Hematopoietic multipotent progenitor cell treated with erythropoietin and hydrocortisone succinate and interleukin-3 and kit ligand, for 8 days (in vitro differentiated cells): ENCODE data around the gene DPP4.
"Not testable (repeated sequence)": the region's sequence is repeated elsewhere in the genome, so short reads cannot be mapped to it uniquely, and the experiment has no call there.

ENCODE experiments used
- DNase-seq: peaks from one replicate; pipeline ENCODE4 v3.0.0-alpha.2; 2015

DPP4 gene

DNA sequence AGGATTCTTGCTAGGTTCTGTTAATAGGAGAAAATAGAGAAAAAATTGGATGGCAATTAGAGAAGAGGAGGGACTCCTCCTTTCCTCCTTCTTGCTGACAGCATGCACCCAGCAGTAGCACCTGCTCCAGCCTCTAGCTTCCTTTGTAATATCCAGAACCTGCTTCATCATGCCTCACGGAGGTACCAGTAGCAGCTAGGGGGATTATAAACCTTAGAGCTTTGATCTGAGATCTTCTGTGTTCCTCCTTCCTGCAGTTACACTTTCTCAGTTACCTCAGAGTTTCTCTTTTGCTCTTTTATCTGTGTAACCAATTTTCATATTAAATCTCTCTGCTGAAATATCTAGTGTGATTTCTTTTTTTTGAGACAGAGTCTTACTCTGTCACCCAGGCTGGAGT lies 16.6 kb downstream of the DPP4 start:
- no peak for DNase-seq

GRCh38 chr2:162056796-162057399 lies 17.1 kb downstream of the DPP4 start:
- no peak for DNase-seq

GRCh38 chr2:162053808-162054155 lies 20.2 kb downstream of the DPP4 start:
- no peak for DNase-seq

DNA sequence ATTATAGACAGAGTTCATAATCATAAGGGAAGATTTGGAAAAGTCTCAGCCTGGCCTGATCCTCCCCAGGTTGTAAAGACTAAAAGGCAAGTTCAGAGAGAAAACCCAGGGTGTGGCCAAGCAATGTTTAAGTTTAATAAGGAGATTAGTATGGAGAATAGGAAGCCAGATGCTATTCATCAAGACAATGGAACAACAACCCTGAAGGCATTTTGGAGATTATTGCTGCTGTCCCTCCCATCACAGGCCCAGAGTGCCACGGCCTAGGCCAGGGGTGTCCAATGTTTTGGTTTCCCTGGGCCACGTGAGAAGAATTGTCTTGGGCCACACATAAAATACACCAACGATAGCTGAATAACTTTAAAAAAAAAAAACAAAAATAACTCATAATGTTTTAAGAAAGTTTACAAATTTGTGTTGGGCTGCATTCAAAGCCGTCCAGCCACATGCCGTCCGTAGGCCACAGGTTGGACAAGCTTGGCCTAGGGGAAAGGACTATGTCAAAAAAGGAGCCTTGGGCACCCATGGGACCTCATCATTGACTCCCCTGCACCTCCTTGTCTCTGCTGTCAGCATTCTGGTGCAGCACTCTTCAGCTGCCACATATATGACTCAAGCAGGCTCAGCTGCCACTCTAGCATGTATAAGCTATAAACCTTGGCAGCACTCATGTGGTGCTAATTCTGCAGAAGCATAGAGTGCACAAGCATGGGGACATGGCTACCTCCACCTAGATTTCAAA lies 20.8 kb downstream of the DPP4 start:
- DNase-seq, result no peak

DNA sequence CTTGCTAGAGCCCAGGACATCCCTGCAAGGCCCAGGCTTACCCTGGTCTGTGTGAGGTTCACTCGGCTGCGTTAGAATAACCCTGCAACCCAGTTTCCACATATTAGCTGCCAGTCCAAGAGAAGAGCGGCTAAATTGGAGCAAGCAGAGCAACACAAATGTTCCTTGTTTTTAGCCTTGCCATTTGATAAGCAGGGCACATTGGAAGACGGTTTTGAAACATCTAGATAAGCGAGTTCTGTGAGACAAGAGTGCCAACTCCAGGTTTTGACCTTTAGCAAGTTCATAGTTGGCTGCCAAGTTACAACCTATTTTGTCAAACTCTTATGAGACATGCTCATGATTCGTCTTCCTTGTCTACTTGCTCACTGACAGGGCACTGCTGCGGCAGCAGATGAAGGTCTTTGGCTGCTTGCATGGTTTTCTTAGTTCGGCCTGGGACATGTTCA lies 23.5 kb downstream of the DPP4 start:
- no peak for DNase-seq

GRCh38 chr2:162049089-162049488 lies 24.9 kb downstream of the DPP4 start:
- not testable (repeated sequence) for DNase-seq

- DNase-seq, result no peak
These were observed 29.4 kb downstream of the DPP4 start for GRCh38 chr2:162044586-162044985.

DNA sequence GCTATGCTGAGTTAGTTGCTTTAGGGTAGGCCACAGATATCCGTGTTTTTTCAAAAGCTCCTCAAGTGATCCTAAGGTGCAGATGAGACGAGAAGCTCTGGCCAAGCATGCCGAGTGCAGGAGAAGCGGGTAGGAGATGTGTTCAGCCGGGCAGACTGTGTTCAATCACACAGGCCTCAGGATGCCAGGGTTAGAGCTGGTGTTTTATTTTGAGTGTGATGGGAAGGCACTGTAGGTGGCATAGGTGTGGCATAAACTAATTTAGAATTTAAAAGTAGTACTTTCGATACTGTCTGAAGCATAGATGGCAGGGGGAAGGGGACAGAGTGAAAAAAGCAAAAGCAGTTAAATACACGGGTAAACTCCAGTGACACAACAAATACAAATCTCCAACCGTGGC lies 30.9 kb downstream of the DPP4 start:
- DNase-seq, result no peak

DNA sequence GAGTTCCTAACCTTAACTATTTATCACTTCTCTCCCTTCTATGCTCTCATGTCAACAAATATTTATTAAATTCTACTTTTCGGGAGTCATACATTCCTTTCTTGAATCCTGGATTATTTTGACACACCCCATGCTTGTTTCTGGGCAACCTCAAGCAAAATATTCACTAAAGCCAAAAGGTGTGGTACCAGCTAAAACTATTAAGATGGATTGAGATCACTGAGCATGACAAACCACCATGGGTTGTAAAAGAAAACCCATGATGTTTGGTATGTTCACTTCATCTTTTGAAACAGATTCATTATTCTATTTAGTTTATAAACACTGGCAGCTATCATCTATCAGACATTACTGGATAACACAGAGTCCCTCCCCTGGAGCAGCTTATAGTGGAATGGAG lies 32.5 kb downstream of the DPP4 start:
- DNase-seq, result no peak

- no peak for DNase-seq
These were observed 35.3 kb downstream of the DPP4 start for GRCh38 chr2:162038725-162039124.

- DNase-seq, result no peak
These were observed 36.1 kb downstream of the DPP4 start for GRCh38 chr2:162037886-162038285.

- no peak for DNase-seq
These were observed 36.8 kb downstream of the DPP4 start for GRCh38 chr2:162037028-162037795.

- no peak for DNase-seq
These were observed 38.0 kb downstream of the DPP4 start for GRCh38 chr2:162035981-162036380.

- DNase-seq, result no peak
These were observed 43.4 kb downstream of the DPP4 start for GRCh38 chr2:162030363-162031190.

- no peak for DNase-seq
These were observed 44.6 kb downstream of the DPP4 start for GRCh38 chr2:162029287-162029901.

- DNase-seq, result no peak
These were observed 45.5 kb downstream of the DPP4 start for GRCh38 chr2:162028511-162028910.

GRCh38 chr2:162025121-162025911 lies 48.7 kb downstream of the DPP4 start:
- no peak for DNase-seq

- no peak for DNase-seq
These were observed 51.6 kb downstream of the DPP4 start for GRCh38 chr2:162022290-162022945.

DNA sequence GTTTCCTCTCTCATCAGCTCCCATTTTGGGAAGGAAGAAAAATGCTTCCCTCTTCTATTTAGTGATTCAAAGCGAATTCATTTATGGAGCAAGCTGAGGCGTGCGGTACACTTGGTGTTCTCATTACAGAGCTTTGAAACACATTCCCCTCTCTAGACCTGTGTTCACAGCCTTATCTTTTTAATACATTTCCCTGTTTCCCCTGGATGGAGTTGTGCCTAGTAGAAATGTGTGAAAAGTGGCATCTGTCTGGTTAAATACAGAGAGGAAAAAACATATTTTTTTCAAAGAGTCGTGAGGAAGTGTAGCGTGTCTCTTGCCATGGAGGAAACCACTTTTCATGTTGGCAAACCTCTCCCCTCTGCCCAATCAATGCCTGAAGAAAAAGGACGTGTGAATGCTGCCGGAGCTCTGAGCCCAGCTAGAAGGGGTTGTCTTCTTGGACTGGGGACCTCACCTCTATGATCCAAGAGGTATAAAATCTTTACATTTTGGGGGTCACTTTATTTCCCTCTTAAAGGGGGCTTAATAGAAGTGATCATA lies 52.4 kb downstream of the DPP4 start:
- no peak for DNase-seq

- no peak for DNase-seq
These were observed 55.5 kb downstream of the DPP4 start for GRCh38 chr2:162018530-162018929.

DNA sequence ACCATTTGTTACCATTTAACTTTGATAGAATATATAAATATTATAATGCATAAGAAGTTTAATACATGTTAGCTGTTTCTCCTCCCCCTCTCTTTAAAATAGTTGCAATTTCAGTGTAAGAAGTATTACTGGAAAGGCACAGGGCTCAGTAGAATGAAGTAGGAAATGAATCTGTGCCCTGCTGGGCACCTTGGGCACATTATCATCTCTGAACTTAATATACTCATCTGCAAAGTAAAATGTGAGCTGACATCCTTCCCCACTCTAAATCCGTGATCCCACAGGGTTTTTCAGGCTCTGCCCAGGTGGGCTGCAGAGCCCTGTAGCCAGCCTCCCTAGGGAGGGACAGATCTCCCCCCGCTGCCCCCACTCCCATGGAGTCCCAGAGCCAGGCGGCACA lies 56.8 kb downstream of the DPP4 start:
- DNase-seq, result no peak
